Activated CD8-positive, alpha-beta memory T cell treated with anti-CD3 and anti-CD28 coated beads, Interleukin-2, amount 50 U/mL, for 1 hour (primary cell): ENCODE results near the gene TMED9.
"Not testable (repeated sequence)": the region's sequence is repeated elsewhere in the genome, so short reads cannot be mapped to it uniquely, and the experiment has no call there.

ENCODE experiments used
- DNase-seq: peaks from one replicate; pipeline ENCODE4 v3.0.0-alpha.2; 2020; ENCODE audit errors: extremely low read depth

The TMED9 gene

GRCh38 chr5:177606071-177607051 lies 14.4 kb downstream of the TMED9 start:
- no peak for DNase-seq

DNA sequence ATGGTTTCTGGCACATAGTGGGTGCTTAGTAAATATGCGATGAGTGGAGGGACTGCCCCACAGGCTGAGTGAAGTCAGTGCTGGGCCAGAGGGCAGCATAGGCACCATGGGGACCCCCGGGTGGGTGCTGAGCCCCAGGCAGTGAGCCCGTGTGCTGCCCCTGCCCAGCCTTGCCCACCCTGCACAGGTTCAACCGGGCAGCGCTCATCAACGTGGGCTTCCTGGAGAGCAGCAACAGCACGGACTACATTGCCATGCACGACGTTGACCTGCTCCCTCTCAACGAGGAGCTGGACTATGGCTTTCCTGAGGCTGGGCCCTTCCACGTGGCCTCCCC lies 15.1 kb downstream of the TMED9 start:
- no peak for DNase-seq

- DNase-seq = peak; percentile 12
These were observed 15.6 kb downstream of the TMED9 start for GRCh38 chr5:177607452-177608192.

DNA sequence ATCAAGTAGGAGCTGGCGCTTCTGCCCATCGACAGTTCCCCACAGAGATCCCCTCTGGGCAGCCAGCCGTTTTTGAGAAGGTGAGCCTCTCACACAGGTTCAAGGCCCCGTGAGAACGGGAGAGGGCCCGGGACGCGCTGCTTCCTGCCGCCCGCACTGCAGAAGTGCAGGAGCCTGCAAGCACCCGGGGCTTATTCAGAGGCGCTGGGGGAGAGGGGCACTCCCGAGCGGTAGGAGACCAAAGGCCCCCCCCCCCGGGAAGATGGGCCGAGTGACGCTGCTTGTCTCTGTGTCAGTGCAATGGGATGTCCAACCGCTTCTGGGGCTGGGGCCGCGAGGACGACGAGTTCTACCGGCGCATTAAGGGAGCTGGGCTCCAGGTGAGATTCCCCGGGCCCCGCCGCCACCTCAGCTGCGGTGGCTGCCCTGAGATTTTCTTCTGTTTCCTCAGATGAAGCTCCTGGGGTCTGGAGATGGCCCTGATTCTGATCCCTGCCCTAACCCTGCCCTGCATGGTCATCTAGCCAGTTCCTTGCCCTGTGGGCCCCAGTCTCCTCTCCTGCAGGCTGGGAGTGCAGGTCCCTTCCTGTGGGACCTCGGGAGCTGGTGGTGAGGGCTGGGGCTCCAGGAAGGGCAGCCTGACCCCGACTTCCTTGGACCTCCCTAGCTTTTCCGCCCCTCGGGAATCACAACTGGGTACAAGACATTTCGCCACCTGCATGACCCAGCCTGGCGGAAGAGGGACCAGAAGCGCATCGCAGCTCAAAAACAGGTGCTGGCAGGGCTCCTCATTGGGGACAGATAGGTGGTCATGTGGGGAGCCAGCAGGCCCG lies 16.5 kb downstream of the TMED9 start:
- no peak for DNase-seq

- no peak for DNase-seq
These were observed 17.4 kb downstream of the TMED9 start for GRCh38 chr5:177609076-177610059.

DNA sequence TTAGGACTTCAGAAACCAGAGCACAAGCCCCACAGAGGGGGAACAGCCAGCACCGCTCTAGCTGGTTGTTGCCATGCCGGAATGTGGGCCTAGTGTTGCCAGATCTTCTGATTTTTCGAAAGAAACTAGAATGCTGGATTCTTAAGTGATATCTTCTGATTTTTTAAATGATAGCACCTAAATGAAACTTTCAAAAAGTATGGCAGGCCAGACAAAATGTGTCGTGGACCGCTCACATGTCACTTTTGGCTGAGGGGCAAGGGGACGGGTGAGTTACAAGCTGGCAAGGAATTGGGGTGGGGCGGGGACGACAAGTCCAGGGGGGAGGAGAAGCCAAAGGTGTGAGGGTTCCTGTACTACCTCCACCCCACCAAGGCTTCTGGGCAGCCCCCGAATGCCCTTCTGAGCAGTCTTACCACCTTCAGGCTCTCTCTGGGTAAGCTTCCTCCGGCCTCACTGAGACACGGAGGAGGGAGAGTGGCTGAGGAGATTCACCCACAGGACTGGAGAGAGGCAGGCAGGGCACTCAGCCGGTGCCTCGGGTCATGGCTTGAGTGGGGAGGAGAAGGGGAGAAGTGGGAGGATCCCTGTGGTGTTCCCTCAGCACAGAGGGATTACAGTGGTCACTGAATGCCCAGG lies 18.2 kb downstream of the TMED9 start:
- DNase-seq = no peak

DNA sequence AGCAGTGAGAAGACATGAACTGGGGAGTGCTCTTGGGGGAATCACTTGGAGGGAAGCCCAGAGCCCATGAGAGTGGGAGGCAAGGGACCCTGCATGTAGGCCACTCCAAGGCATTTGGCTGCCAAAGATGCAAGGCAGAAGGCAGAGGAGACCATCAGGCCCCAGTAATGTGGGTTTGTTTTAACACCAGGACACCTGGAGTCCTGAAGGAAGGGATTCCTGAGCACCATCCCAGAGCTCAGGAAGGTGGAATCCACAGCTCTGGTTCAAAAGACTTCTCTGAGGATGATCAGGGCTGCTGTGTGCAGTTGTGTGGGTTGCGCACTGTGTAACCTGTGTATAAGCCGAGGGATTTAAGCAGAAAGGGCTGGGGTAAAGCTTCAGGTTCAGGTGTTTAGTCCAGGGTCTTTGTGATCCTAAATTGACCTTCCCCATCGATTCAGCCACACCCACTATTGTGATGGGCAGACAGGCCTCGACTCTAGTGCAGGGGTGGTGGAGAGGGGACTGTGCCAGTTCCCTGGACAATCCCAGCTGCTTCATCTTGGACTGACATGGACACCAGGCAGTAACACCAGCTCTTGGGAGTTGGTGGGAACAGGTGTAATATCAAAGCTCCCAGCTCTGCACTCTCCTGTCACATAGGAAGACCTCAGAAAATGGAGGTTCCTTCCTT lies 18.9 kb downstream of the TMED9 start:
- DNase-seq = no peak

GRCh38 chr5:177611446-177612214 lies 19.6 kb downstream of the TMED9 start:
- no peak for DNase-seq

DNA sequence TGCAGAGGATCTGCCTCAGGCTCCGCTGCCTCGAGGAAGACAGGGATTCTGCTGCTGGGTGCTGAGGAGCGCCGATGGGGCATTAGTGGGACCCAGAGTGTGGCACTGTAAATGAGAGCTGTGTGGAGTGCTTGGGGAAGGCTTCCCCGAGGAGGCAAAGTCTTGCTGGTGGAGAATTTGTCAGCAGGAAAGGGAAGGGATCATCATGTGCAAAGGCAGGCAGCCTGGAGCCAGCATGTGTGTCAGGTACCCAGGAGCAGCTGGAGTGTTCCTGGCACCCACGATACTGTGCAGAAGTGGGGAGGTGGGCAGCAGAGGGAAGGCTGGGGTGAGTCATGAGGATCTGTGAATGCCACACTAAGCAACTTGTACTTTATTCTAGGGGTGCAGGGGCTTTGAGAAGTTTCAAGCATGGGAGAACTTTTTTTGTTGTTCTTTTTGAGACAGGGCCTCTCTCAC lies 20.2 kb downstream of the TMED9 start:
- no peak for DNase-seq

GRCh38 chr5:177620560-177620959 lies 28.6 kb downstream of the TMED9 start:
- no peak for DNase-seq

DNA sequence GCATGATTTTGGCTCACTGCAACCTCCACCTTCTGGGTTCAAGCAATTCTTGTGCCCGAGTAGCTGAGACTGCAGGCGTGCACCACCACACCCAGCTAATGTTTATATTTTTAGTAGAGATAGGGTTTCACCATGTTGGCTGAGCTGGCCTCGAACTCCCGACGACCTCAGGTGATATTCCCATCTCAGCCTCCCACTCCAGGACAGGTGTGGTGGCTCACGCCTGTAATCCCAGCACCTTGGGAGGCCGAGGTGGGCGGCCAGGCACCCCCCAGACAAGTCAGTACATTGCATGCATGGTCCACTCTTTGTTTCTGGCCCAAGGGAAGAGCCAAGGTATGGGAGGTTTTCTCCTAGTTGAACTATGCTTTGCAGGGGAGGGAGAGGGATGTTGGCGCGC lies 32.2 kb downstream of the TMED9 start:
- not testable (repeated sequence) for DNase-seq

GRCh38 chr5:177630186-177630585 lies 38.2 kb downstream of the TMED9 start:
- DNase-seq = not testable (repeated sequence)

GRCh38 chr5:177634912-177635311 lies 42.9 kb downstream of the TMED9 start:
- not testable (repeated sequence) for DNase-seq

DNA sequence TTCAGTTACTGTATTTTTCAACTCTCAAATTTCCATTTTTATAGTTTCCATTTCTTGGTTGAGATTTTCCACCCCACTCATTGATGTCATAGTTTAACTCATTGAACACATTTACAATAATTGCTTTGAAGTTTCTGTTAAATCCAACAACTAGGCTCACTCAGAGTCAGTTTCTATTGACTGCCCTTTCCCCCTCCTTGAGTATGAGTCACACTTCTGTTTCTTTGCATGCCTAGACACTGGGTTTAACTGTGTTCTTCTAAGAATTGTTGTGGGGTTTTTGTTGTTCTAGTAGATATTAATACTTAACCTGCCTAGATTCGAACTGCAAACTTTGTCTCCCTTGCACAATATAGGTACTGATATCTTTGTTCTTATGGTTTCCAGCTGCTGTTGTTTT lies 53.5 kb downstream of the TMED9 start:
- not testable (repeated sequence) for DNase-seq
